A673 (cell line): ENCODE data around the gene SNRPA.

ENCODE experiments used
- CTCF ChIP-seq: fragments of 300-800, 200-600 bp; sonication (generic); conservative IDR thresholded peaks from 2 replicates; pipeline ENCODE4 v1.5.1; 2017; ENCODE audit warnings: low read depth, mild to moderate bottlenecking, antibody characterized with exemption, low read length, moderate library complexity, mixed read lengths
- EZH2 ChIP-seq: fragments of 200-600 bp; sonication (generic); IDR thresholded peaks from 2 replicates; pipeline ENCODE4 v1.6.1; 2017; ENCODE audit warnings: borderline replicate concordance, low read depth, mild to moderate bottlenecking, mixed read lengths, antibody characterized with exemption, low read length; ENCODE audit not compliant: poor library complexity, severe bottlenecking

GRCh38 chr19:40759352-40759751 lies 8.3 kb downstream of the SNRPA start:
- TF ChIP-seq CTCF (no peak), EZH2 (no peak)
